Glutamatergic neuron (in vitro differentiated cells): ENCODE results near the gene TMEM198. TPM values are rescaled to one million over a fixed set of nuclear protein-coding genes. Genes with fewer than 3 reads are reported as not detected.

Experiments
- DNase-seq: peaks from one replicate; pipeline ENCODE4 v3.0.0; 2022
- H3K27ac Mint-ChIP-seq: one replicate; pipeline ENCODE4 v1.8.0; 2020; ENCODE audit warnings: mild to moderate bottlenecking, mixed read lengths, inconsistent platforms; ENCODE audit not compliant: unreplicated experiment
- H3K27me3 Mint-ChIP-seq: one replicate; pipeline ENCODE4 v1.8.0; 2020; ENCODE audit warnings: mild to moderate bottlenecking, moderate library complexity, mixed read lengths, inconsistent platforms; ENCODE audit not compliant: unreplicated experiment
- H3K36me3 Mint-ChIP-seq: one replicate; pipeline ENCODE4 v1.8.0; 2020; ENCODE audit warnings: mild to moderate bottlenecking, mixed read lengths, inconsistent platforms; ENCODE audit not compliant: unreplicated experiment
- H3K4me1 Mint-ChIP-seq: one replicate; pipeline ENCODE4 v1.8.0; 2020; ENCODE audit warnings: mild to moderate bottlenecking, low read depth, mixed read lengths, inconsistent platforms; ENCODE audit not compliant: unreplicated experiment
- H3K4me3 Mint-ChIP-seq: one replicate; pipeline ENCODE4 v1.8.0; 2020; ENCODE audit warnings: mild to moderate bottlenecking, mixed read lengths, inconsistent platforms; ENCODE audit not compliant: unreplicated experiment
- H3K9me3 Mint-ChIP-seq: one replicate; pipeline ENCODE4 v1.8.0; 2020; ENCODE audit warnings: mild to moderate bottlenecking, moderate library complexity, mixed read lengths, inconsistent platforms; ENCODE audit not compliant: unreplicated experiment
- CTCF ChIP-seq: fragments of 200-600 bp; sonication (generic); IDR thresholded peaks from one replicate; pipeline ENCODE4 v1.5.0; 2021; ENCODE audit not compliant: partially characterized antibody, unreplicated experiment
- total RNA-seq: library from RNA; stranded (reverse); fragmentation: NEBNext Ultra II Directional; extraction: Animal tissue kit (Norgen Biotek cat#: 25700); gene quantifications from one replicate; pipeline ENCODE4 v1.2.1, GENCODE V29; 2021; ENCODE audit not compliant: unreplicated experiment

TMEM198 gene
- total RNA-seq, 1 donor from 2014 or later: 40.9 TPM

- Mint-ChIP-seq H3K36me3 (peaks cover 5% of the 10 kb centered on the region), H3K27ac (no peak overlapping the region), H3K4me1 (peaks cover 26% of the 10 kb centered on the region), H3K27me3 (peaks cover 10% of the 10 kb centered on the region), H3K4me3 (no peak overlapping the region), H3K9me3 (peaks cover 8% of the 10 kb centered on the region)
- TF ChIP-seq CTCF: peak; percentile 96
- DNase-seq: no peak
These were observed 16.4 kb downstream of the TMEM198 start for GRCh38 chr2:219560037-219560892.

GRCh38 chr2:219560893-219561178 lies 17.0 kb downstream of the TMEM198 start:
- Mint-ChIP-seq H3K4me1 (peaks cover 26% of the 10 kb centered on the region), H3K27ac (no peak overlapping the region), H3K27me3 (peaks cover 10% of the 10 kb centered on the region), H3K9me3 (peaks cover 8% of the 10 kb centered on the region), H3K36me3 (peaks cover 5% of the 10 kb centered on the region), H3K4me3 (peak overlapping the region; percentile 6)
- DNase-seq: no peak
- no peak for TF ChIP-seq CTCF

GRCh38 chr2:219561179-219562048 lies 17.6 kb downstream of the TMEM198 start:
- TF ChIP-seq CTCF: no peak
- Mint-ChIP-seq H3K27me3 (peaks cover 10% of the 10 kb centered on the region), H3K9me3 (peaks cover 8% of the 10 kb centered on the region), H3K4me3 (no peak overlapping the region), H3K27ac (no peak overlapping the region), H3K36me3 (peaks cover 5% of the 10 kb centered on the region), H3K4me1 (peaks cover 26% of the 10 kb centered on the region)
- no peak for DNase-seq

GRCh38 chr2:219562049-219563020 lies 18.5 kb downstream of the TMEM198 start:
- Mint-ChIP-seq H3K4me3 (peak overlapping the region; percentile 38), H3K27ac (no peak overlapping the region), H3K36me3 (peaks cover 5% of the 10 kb centered on the region), H3K27me3 (peaks cover 10% of the 10 kb centered on the region), H3K4me1 (peaks cover 26% of the 10 kb centered on the region), H3K9me3 (peaks cover 8% of the 10 kb centered on the region)
- no peak for TF ChIP-seq CTCF
- no peak for DNase-seq
